ENCODE measurements around the gene COL6A2.

DNA sequence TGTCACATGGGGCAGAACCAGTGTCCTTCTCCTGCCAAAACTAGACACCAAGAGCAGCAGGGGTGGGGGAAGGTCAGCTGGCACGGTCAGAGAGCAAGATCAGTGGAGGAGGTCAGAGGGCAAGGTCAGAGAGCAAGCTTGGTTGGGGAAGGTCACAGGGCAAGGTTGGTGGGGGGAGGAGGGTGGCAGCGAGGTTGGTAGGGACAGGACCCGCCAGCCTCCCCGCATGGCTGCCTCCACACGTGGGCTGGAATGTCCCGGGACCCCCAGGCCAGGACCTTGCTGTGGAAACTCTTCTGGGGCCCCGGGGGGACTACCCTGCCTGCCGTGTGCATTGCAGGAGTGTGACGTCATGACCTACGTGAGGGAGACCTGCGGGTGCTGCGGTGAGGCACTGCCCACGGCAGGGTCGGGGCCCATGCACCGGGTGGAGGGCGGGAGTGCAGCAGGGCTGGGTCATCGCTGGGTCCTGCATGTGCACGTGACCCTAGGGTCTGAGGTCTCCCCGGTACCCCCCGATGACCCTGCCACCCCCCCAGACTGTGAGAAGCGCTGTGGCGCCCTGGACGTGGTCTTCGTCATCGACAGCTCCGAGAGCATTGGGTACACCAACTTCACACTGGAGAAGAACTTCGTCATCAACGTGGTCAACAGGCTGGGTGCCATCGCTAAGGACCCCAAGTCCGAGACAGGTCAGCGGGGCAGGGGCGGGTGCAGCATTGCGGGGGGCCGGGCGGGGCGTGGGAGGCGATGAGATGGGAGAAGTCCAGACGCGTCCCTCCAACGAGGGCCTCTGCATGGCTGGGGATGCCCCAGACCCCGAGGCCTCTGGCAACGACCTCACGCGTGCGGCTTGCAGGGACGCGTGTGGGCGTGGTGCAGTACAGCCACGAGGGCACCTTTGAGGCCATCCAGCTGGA, 27.3 kb downstream of the COL6A2 start:
- no peak for TF ChIP-seq POLR2A (IDR thresholded peaks at IDR 0.05)
- TF ChIP-seq, protein P1, sequence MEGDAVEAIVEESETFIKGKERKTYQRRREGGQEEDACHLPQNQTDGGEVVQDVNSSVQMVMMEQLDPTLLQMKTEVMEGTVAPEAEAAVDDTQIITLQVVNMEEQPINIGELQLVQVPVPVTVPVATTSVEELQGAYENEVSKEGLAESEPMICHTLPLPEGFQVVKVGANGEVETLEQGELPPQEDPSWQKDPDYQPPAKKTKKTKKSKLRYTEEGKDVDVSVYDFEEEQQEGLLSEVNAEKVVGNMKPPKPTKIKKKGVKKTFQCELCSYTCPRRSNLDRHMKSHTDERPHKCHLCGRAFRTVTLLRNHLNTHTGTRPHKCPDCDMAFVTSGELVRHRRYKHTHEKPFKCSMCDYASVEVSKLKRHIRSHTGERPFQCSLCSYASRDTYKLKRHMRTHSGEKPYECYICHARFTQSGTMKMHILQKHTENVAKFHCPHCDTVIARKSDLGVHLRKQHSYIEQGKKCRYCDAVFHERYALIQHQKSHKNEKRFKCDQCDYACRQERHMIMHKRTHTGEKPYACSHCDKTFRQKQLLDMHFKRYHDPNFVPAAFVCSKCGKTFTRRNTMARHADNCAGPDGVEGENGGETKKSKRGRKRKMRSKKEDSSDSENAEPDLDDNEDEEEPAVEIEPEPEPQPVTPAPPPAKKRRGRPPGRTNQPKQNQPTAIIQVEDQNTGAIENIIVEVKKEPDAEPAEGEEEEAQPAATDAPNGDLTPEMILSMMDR (IDR thresholded peaks at IDR 0.05), result no peak

Measured in right lobe of liver (tissue), 4 donors.